ENCODE measurements around the gene CYFIP1.

CYFIP1 gene

GRCh38 chr15:22902046-22902445 is 78.1 kb downstream of the CYFIP1 start:
- peak overlapping the region; percentile 22; the same call in 1 of the 2 replicates for H3K27ac ChIP-seq
- ChIA-PET CTCF (no interaction called here), POLR2A (ENCODE audit: low non-redundant PET) (no interaction called here)
- TF ChIP-seq, protein P1, sequence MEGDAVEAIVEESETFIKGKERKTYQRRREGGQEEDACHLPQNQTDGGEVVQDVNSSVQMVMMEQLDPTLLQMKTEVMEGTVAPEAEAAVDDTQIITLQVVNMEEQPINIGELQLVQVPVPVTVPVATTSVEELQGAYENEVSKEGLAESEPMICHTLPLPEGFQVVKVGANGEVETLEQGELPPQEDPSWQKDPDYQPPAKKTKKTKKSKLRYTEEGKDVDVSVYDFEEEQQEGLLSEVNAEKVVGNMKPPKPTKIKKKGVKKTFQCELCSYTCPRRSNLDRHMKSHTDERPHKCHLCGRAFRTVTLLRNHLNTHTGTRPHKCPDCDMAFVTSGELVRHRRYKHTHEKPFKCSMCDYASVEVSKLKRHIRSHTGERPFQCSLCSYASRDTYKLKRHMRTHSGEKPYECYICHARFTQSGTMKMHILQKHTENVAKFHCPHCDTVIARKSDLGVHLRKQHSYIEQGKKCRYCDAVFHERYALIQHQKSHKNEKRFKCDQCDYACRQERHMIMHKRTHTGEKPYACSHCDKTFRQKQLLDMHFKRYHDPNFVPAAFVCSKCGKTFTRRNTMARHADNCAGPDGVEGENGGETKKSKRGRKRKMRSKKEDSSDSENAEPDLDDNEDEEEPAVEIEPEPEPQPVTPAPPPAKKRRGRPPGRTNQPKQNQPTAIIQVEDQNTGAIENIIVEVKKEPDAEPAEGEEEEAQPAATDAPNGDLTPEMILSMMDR (conservative IDR thresholded peaks at IDR 0.05; ENCODE audit: low read depth), result no peak
- no peak for DNase-seq (ENCODE audit: low spot score)

DNA sequence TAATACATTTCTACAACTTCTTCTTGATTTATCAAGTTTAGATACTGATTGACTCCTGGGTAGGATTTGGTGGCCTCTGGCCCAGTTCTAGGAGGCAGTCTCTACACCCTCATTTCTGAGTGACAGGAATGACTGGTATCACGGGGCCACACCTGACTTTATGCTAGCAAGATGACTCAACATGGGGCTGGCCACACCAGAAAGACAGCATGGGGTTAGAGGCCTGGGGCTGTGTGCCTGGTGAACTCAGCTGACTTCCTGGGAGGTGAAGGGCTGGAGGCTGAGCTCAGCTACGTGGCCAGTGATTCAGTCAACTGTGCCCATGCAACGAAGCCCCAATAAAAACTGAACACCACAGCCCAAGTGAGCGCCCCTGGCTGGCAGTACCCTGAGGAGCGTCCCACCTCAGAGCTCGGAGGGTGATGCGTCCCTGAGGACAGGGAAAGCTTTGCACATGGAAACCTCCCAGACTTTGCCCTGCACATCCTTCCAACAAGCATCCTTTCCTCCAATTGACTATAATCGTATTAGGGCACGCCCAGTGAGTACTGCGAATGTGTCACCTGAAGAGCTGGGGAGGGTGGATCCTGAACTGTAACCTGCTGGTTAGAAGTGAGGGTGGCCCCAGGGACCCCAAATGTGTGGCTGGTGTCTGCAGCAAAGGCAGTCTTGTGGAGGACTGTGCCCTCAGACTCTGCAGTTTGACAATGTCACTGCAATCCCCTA is 84.5 kb downstream of the CYFIP1 start:
- H3K27ac ChIP-seq, result peak overlapping the region; percentile 66
- TF ChIP-seq, protein P1 (conservative IDR thresholded peaks at IDR 0.05; ENCODE audit: low read depth), result no peak
- DNase-seq (ENCODE audit: low spot score), result peak; percentile 98
- ChIA-PET POLR2A (ENCODE audit: low non-redundant PET) (no interaction called here), CTCF (interaction anchor here (0.6 to 0.7 kb wide), 2 partner anchors 20 to 84 kb away, joined by 3 read pairs; no protein-coding TSS in a partner anchor)

DNA sequence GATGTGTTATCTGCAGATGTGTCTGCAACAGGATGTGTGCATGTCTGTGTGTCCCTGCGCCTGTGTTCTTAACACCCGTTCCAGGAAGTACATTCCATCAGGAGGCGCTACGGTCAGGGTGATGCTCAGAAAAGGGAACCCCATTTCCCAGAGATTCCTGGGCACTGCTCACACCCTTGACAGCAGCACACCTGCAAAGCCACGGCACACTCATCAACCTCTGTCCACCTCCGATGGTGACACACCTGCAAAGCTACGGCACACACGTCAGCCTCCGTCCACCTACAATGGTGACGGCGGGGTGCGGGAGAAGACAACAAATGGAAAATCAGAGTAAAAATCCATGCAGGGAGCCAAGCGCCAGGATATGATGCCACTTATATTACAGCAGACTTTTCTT is 86.3 kb downstream of the CYFIP1 start:
- H3K27ac ChIP-seq, result no peak overlapping the region
- DNase-seq (ENCODE audit: low spot score), result no peak
- POLR2A ChIA-PET (ENCODE audit: low non-redundant PET), result no interaction called here
- TF ChIP-seq, protein P1 (conservative IDR thresholded peaks at IDR 0.05; ENCODE audit: low read depth), result no peak
- CTCF ChIA-PET, result no interaction called here

- TF ChIP-seq, protein P1 (conservative IDR thresholded peaks at IDR 0.05; ENCODE audit: low read depth), result no peak
- ChIA-PET CTCF (interaction anchor here (0.8 kb wide), 1 partner anchor 9 kb away, joined by 4 read pairs; no protein-coding TSS in a partner anchor), POLR2A (ENCODE audit: low non-redundant PET) (no interaction called here)
- H3K27ac ChIP-seq, result no peak overlapping the region
- no peak for DNase-seq (ENCODE audit: low spot score)
Observed at GRCh38 chr15:22893081-22893480, 87.1 kb downstream of the CYFIP1 start.

DNA sequence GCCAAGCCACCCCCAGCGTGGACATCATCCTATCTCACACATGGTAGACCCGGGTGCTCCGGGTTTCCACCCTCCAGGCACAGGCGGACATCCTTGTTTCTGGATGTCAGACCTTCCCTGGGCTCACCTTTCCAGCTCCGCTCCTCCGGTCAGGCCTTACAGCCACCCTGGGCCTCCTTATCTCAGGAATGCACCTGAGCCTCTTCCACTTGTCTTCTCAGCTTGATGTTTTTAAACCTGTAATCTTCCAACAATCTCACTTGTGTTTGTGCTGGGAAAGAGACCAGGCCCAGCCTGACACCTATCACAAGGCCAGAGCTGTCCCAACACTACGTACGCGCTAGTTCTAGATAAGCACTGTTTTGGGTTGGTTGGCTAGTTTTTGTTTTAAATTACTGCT is 87.8 kb downstream of the CYFIP1 start:
- TF ChIP-seq, protein P1 (conservative IDR thresholded peaks at IDR 0.05; ENCODE audit: low read depth), result no peak
- no peak for DNase-seq (ENCODE audit: low spot score)
- ChIA-PET POLR2A (ENCODE audit: low non-redundant PET) (no interaction called here), CTCF (no interaction called here)
- H3K27ac ChIP-seq, result no peak overlapping the region

DNA sequence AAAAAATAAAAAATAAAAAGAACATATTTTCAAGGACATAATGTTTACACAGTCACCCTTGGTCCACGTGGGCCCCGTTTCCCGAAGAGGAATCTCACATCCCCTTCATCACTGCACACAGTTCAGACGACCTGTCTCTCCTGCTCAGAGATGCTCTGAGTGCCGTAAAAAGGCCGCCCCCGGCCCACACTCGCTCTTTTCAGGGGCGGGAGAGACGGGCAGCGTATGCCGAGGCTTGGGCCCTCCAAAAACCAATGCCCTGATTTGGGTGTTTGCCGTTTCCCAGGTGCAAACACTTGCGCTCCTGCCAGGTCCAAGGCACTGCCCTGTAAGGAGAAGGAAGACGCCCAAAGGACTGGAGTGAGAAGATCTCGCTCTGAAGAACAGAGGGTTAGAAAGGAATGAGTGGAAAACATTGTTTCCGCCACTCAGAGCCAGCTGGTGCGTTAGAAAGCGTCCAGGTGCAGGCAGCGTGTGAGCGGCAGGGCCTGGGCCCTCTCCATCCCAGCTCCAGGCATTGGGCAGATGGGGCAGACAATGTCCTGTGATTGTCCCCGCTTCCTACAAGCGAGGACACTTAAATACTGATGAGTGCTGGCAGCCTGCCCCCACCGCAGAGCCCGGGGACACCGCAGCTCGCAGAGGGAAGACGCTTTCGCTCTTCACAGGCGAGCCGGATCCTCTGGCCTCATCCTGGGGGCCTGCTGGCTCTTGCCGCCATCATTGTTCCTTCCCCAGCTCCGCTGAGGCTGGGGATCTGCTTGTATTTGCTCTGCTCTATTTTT is 88.5 kb downstream of the CYFIP1 start:
- CTCF ChIA-PET, result interaction anchor here (0.6 kb wide), 1 partner anchor 63 kb away, joined by 3 read pairs; no protein-coding TSS in a partner anchor
- TF ChIP-seq, protein P1 (conservative IDR thresholded peaks at IDR 0.05; ENCODE audit: low read depth), result no peak
- POLR2A ChIA-PET (ENCODE audit: low non-redundant PET), result no interaction called here
- no peak for DNase-seq (ENCODE audit: low spot score)
- no peak overlapping the region for H3K27ac ChIP-seq
